ENCODE data around the gene CD99.

GRCh38 chrX:2642791-2643190, 48.3 kb upstream of the CD99 start:
- TF ChIP-seq CTCF (IDR thresholded peaks at IDR 0.05) (no peak), POLR2A (IDR thresholded peaks at IDR 0.05) (no peak)

Data from adrenal gland (tissue), 5 donors.